HG03558 (cell line): Measurements from ENCODE around the gene PRKAR1A.
"Not testable (repeated sequence)": the region's sequence is repeated elsewhere in the genome, so short reads cannot be mapped to it uniquely, and the experiment has no call there.

Experiments
- ATAC-seq: cut with Tn5 transposase; IDR thresholded peaks from one replicate; pipeline ENCODE4 v1.9.1; 2021; ENCODE audit warnings: moderate number of reproducible peaks; ENCODE audit not compliant: unreplicated experiment; ENCODE audit errors: extremely low read depth

Gene PRKAR1A

DNA sequence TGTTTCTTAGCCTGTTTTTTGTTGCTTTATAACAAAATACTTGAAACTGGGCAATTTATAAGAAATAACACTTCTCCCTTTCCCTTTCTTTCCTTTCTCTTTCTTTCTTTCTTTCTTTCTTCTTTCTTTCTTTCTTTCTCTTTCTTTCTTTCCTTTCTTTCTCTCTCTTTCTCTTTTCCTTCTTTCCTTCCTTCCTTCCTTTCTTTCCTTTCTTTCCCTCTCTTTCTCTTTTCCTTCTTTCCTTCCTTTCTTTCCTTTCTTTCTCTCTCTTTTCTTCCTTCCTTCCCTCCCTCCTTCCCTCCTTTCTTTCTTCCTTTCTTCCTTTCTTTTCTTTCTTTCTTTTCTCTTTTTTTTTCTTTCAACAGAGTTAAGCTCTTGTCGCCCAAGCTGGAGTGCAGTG is 61.1 kb downstream of the PRKAR1A start:
- ATAC-seq = no peak

DNA sequence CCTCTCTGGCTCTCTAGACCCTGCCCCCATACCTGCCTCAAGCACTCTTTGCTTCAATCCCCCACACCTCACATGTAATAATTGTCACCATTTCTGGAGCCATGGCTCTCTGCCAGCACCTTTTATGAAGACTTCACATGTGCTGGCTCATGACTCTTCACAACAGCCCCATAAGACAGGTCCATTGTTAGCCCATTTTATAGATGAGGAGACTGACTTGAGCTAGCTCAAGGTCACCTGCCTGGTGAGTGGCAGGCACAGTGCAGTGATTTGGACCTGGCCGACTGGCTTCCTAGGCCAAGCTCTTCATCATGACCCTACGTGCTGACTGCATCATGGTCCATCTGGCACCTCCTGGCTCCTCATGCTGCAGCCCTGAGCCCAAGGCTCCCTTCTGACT is 63.9 kb downstream of the PRKAR1A start:
- no peak for ATAC-seq

DNA sequence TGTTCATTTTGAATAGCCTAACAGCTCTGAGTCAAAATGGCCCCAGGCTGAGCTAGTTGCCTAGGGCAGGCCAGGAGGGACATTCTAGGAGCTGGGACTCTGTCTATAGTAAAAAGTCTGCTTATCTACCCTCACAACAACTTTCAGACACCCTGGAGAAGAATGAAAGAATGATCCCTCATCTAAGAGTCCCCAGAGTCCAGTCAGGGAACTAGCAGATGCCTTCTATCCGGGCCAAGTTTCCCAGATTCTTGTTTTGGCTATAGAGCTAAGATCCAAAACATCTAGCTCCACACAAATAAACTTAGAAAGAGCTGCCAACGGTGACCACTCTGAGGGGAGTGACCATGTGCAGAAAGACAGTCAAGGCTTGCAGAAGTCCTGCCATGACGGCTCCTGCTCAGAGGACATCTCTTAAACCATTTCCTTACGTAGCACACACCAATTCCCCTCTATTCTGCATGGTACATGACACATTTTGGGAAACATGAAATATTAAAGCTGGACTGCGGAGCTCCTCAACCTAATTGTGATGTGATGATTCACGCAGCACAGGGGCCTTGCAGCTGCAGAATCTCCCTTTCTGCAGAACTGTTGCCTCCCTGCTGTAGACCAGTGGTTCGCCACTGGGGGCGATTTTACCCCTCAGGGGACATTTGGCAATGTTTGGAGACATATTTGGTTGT is 64.7 kb downstream of the PRKAR1A start:
- ATAC-seq = no peak

- no peak for ATAC-seq
Observed at GRCh38 chr17:68577497-68577821, 65.2 kb downstream of the PRKAR1A start.

DNA sequence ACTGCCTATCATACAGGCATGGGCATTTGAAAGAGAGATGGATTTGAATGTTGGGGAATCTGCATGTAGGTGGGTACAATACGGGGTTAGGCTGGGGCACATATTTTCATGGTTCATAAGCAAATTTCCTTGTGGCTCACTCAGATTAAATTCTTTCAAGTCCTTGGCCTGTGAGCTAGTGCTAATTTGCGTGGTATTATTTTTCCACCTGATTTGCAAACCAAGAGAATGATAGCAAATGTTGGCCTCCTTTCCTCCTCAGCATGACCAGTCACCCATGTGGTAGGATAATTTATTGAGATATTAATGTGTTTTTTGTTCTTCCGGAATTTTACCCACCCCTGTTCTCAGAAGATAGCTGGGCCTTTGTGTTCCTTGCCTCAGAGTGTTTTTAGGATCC is 66.0 kb downstream of the PRKAR1A start:
- ATAC-seq = no peak

- ATAC-seq = no peak
Observed at GRCh38 chr17:68579194-68579927, 67.1 kb downstream of the PRKAR1A start.

GRCh38 chr17:68580236-68580770 is 68.1 kb downstream of the PRKAR1A start:
- no peak for ATAC-seq

DNA sequence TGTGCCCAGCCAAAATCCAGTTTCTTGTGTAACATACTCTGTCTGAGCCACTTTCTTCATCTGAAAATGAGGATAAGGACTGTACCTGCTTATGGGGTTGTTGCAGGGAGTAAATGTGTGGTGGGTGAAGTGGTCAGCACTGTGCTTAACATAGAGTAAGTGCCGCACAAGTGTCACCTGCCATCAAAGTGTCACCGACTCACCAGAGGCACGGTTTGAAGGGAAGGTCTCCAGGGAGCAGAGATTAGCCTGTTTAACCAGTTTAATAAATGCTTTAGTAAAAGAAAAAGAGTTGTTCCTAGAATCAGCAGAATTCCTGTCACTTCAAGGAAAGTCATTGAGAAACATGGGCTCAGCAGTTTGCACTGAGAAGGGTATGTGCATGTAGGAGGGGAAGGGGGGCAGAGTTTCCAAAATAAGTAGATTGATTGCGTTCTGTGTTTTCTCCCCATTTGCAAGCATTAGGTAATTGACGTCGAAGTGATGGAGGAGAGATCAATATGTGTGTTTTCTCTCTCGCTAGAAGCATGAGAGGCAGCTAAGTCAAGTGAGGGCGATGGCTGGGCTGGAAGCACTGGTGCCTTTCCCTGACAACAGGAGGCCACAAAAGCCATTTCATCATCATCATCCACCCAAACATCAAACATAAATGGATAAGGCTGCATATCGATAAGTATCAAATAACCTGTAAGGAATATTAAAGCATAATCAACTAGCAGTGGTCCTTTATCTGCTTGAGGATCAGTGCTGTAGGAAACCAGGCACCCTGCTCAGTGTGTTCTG is 69.8 kb downstream of the PRKAR1A start:
- no peak for ATAC-seq

DNA sequence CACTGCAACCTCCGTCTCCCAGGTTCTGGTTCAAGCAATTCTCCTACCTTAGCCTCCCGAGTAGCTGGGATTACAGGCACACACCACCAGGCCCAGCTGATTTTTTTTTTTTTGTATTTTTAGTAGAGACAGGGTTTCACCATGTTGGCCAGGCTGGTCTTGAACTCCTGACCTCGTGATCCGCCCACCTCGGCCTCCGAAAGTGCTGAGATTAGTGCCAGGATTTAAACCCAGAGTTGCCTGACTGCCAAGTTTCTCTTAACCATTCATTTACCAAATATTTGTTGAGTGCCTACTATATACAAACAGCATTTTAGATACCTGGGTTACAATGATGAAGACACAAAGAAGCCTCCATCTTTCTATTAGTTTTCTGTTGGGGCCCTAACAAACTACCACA is 70.6 kb downstream of the PRKAR1A start:
- not testable (repeated sequence) for ATAC-seq

GRCh38 chr17:68584581-68585303 is 72.5 kb downstream of the PRKAR1A start:
- no peak for ATAC-seq

GRCh38 chr17:68585643-68586042 is 73.4 kb downstream of the PRKAR1A start:
- no peak for ATAC-seq

- ATAC-seq = no peak
Observed at GRCh38 chr17:68587026-68587425, 74.8 kb downstream of the PRKAR1A start.

- ATAC-seq = no peak
Observed at GRCh38 chr17:68587847-68588246, 75.6 kb downstream of the PRKAR1A start.

GRCh38 chr17:68588362-68588761 is 76.1 kb downstream of the PRKAR1A start:
- ATAC-seq = no peak

GRCh38 chr17:68589086-68589485 is 76.9 kb downstream of the PRKAR1A start:
- no peak for ATAC-seq

- ATAC-seq = no peak
Observed at GRCh38 chr17:68591583-68591982, 79.4 kb downstream of the PRKAR1A start.

DNA sequence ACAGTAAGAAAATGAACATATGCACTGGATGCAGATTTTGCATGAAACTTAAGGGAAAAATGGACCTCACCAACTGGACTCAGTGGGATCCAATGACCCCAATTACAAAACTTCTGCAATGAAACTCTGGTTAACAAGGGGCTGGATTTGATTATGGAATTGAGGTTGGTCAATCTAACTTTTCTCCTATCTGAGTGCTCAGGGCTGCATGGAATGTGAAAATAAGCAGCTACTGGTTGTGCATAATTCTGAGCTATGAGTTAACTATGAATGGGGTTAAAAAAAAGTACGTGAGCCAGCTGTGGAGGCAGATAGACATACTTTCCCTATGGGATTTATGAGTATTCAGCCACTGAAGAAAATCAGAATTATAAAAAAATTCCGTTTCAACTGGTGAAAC is 79.8 kb downstream of the PRKAR1A start:
- no peak for ATAC-seq

- ATAC-seq = no peak
Observed at GRCh38 chr17:68592682-68593641, 80.7 kb downstream of the PRKAR1A start.

- no peak for ATAC-seq
Observed at GRCh38 chr17:68594552-68594951, 82.3 kb downstream of the PRKAR1A start.
